H9 (cell line): Measurements from ENCODE around the gene RDH12. TPM values are rescaled to one million over a fixed set of nuclear protein-coding genes. Genes with fewer than 3 reads are reported as not detected.

Source experiments
- DNase-seq: peaks from one replicate; pipeline ENCODE4 v3.0.0-alpha.2; 2017
- H2AFZ ChIP-seq: one replicate; pipeline ENCODE4 v1.6.1; 2013; ENCODE audit warnings: mild to moderate bottlenecking, low read length, control low read depth, moderate library complexity
- H2AK5ac ChIP-seq: 2 replicates; pipeline ENCODE4 v1.6.1; 2013; ENCODE audit warnings: low read length, control low read depth, mixed read lengths; ENCODE audit not compliant: insufficient read length
- H2BK120ac ChIP-seq: one replicate; pipeline ENCODE4 v1.6.1; 2013; ENCODE audit warnings: low read depth, mild to moderate bottlenecking, low read length, control low read depth, inconsistent platforms; ENCODE audit not compliant: poor library complexity, severe bottlenecking
- H2BK12ac ChIP-seq: 2 replicates; pipeline ENCODE4 v1.6.1; 2013; ENCODE audit warnings: low read length, control low read depth, mixed read lengths, low read depth; ENCODE audit not compliant: insufficient read length
- H2BK15ac ChIP-seq: 2 replicates; pipeline ENCODE4 v1.6.1; 2013; ENCODE audit warnings: low read depth, low read length, control low read depth
- H2BK20ac ChIP-seq: one replicate; pipeline ENCODE4 v1.6.1; 2013; ENCODE audit warnings: low read depth, mild to moderate bottlenecking, low read length, control low read depth, inconsistent platforms; ENCODE audit not compliant: poor library complexity, severe bottlenecking
- H2BK5ac ChIP-seq: 2 replicates; pipeline ENCODE4 v1.6.1; 2013; ENCODE audit warnings: low read length, control low read depth, mixed read lengths; ENCODE audit not compliant: insufficient read length
- H3K14ac ChIP-seq: 2 replicates; pipeline ENCODE4 v1.6.1; 2013; ENCODE audit warnings: low read length, control low read depth; ENCODE audit not compliant: insufficient read depth
- H3K18ac ChIP-seq: 2 replicates; pipeline ENCODE4 v1.6.1; 2013; ENCODE audit warnings: low read depth, mild to moderate bottlenecking, mixed read lengths, low read length, control low read depth; ENCODE audit not compliant: insufficient read length
- H3K23ac ChIP-seq: 2 replicates; pipeline ENCODE4 v1.6.1; 2013; ENCODE audit warnings: low read length, control low read depth, mixed read lengths, low read depth; ENCODE audit not compliant: insufficient read length
- H3K23me2 ChIP-seq: 2 replicates; pipeline ENCODE4 v1.6.1; 2013; ENCODE audit warnings: low read depth, mild to moderate bottlenecking, mixed read lengths, low read length, control low read depth; ENCODE audit not compliant: insufficient read length, poor library complexity, severe bottlenecking
- H3K27ac ChIP-seq: 2 replicates; pipeline ENCODE4 v1.5.1; 2013; ENCODE audit warnings: low read length, control low read depth, mixed read lengths, low read depth; ENCODE audit not compliant: insufficient read length
- H3K27me3 ChIP-seq: 2 replicates; pipeline ENCODE4 v1.6.1; 2013; ENCODE audit warnings: low read length, control low read depth, inconsistent platforms; ENCODE audit not compliant: insufficient read depth
- H3K4ac ChIP-seq: 2 replicates; pipeline ENCODE4 v1.6.1; 2013; ENCODE audit warnings: low read depth, mild to moderate bottlenecking, control low read depth, inconsistent platforms, low read length, moderate library complexity
- H3K4me1 ChIP-seq: 2 replicates; pipeline ENCODE4 v1.6.1; 2013; ENCODE audit warnings: low read length, control low read depth, inconsistent platforms; ENCODE audit not compliant: insufficient read depth
- H3K4me2 ChIP-seq: 2 replicates; pipeline ENCODE4 v1.6.1; 2013; ENCODE audit warnings: low read length, control low read depth, mixed read lengths; ENCODE audit not compliant: insufficient read length, insufficient read depth
- H3K56ac ChIP-seq: 2 replicates; pipeline ENCODE4 v1.6.1; 2013; ENCODE audit warnings: low read depth, mild to moderate bottlenecking, mixed read lengths, low read length, control low read depth; ENCODE audit not compliant: insufficient read length
- H3K79me1 ChIP-seq: 2 replicates; pipeline ENCODE4 v1.6.1; 2013; ENCODE audit warnings: low read depth, mild to moderate bottlenecking, moderate library complexity, low read length, control low read depth, inconsistent platforms; ENCODE audit not compliant: insufficient read depth, poor library complexity, severe bottlenecking
- H3K79me2 ChIP-seq: 2 replicates; pipeline ENCODE4 v1.6.1; 2013; ENCODE audit warnings: low read length, control low read depth, inconsistent platforms; ENCODE audit not compliant: insufficient read depth
- H3K9ac ChIP-seq: 2 replicates; pipeline ENCODE4 v1.6.1; 2013; ENCODE audit warnings: low read length, control low read depth, mixed read lengths; ENCODE audit not compliant: insufficient read length; ENCODE audit errors: extremely low read depth
- H3K9me3 ChIP-seq: one replicate; pipeline ENCODE4 v1.6.1; 2013; ENCODE audit warnings: low read depth, low read length, inconsistent platforms; ENCODE audit not compliant: control insufficient read depth
- H3T11ph ChIP-seq: one replicate; pipeline ENCODE4 v1.6.1; 2013; ENCODE audit warnings: mild to moderate bottlenecking, low read length, control low read depth, inconsistent platforms
- H4K20me1 ChIP-seq: one replicate; pipeline ENCODE4 v1.6.1; 2013; ENCODE audit not compliant: control insufficient read depth, insufficient read length, insufficient read depth
- H4K5ac ChIP-seq: 2 replicates; pipeline ENCODE4 v1.6.1; 2013; ENCODE audit warnings: low read depth, mild to moderate bottlenecking, mixed read lengths, low read length, control low read depth; ENCODE audit not compliant: insufficient read length
- H4K8ac ChIP-seq: replicated peaks from 2 replicates; pipeline ENCODE4 v1.6.1; 2013; ENCODE audit warnings: low read length, control low read depth, mixed read lengths, low read depth; ENCODE audit not compliant: insufficient read length
- H4K91ac ChIP-seq: 2 replicates; pipeline ENCODE4 v1.6.1; 2013; ENCODE audit warnings: low read depth, mild to moderate bottlenecking, moderate library complexity, mixed read lengths, low read length, control low read depth; ENCODE audit not compliant: insufficient read length
- H3K27ac Mint-ChIP-seq, 3 experiments: 2 replicates in 2 of 3; 3 replicates in 1 of 3; pipeline ENCODE4 v1.8.0; 2020 to 2021; ENCODE audit warnings: mixed read lengths in 3 of 3, mild to moderate bottlenecking in 1 of 3, moderate library complexity in 1 of 3
- H3K27me3 Mint-ChIP-seq: 2 replicates; pipeline ENCODE4 v1.8.0; 2021; ENCODE audit warnings: low read depth, mild to moderate bottlenecking, moderate library complexity, mixed read lengths
- H3K36me3 Mint-ChIP-seq, 3 experiments: 2 replicates in 2 of 3; 3 replicates in 1 of 3; pipeline ENCODE4 v1.8.0; 2020 to 2021; ENCODE audit warnings: low read depth in 3 of 3, mixed read lengths in 3 of 3; ENCODE audit not compliant: insufficient read depth in 1 of 3
- H3K4me1 Mint-ChIP-seq, 2 experiments: 2 replicates each; pipeline ENCODE4 v1.8.0; 2020; ENCODE audit warnings: mixed read lengths in 2 of 2
- H3K4me3 Mint-ChIP-seq, 2 experiments: 2 replicates in 1 of 2; 3 replicates in 1 of 2; pipeline ENCODE4 v1.8.0; 2020 to 2021; ENCODE audit warnings: mild to moderate bottlenecking in 2 of 2, mixed read lengths in 2 of 2, moderate library complexity in 1 of 2
- H3K9me3 Mint-ChIP-seq, 2 experiments: 2 replicates in 1 of 2; 3 replicates in 1 of 2; pipeline ENCODE4 v1.8.0; 2020; ENCODE audit warnings: mild to moderate bottlenecking in 2 of 2, mixed read lengths in 2 of 2, moderate library complexity in 1 of 2
- CTCF ChIP-seq: fragments of 200-600 bp; sonication (generic); conservative IDR thresholded peaks from 3 replicates; pipeline ENCODE4 v1.8.0; 2021; ENCODE audit warnings: antibody characterized with exemption, mild to moderate bottlenecking
- WGBS: extraction: QIAGEN DNeasy Blood & Tissue Kit; methylation state at CpG from one replicate; pipeline ENCODE4 v1.1.7; 2013; ENCODE audit warnings: missing lambda C conversion rate, low lambda C conversion rate, mixed read lengths; ENCODE audit not compliant: insufficient read length; ENCODE audit errors: extremely low coverage; 5-methylcytosine and 5-hydroxymethylcytosine counted together
- total RNA-seq: library from RNA; stranded (reverse); gene quantifications from 2 replicates; pipeline ENCODE4 v1.2.1, GENCODE V29; 2021

RDH12 gene
- total RNA-seq, 1 experiment from 2014 or later = 0.74 TPM

- Histone ChIP-seq H2BK12ac (no peak overlapping the region), H2BK5ac (no peak overlapping the region), H4K5ac (no peak overlapping the region), H3K14ac (no peak overlapping the region), H3K27me3 (no peaks in the 10 kb centered on the region), H3K56ac (no peak overlapping the region), H2BK20ac (no peak overlapping the region), H2AK5ac (no peak overlapping the region), H3K4ac (no peak overlapping the region), H3K23ac (no peak overlapping the region), H3K27ac (no peak overlapping the region), H4K91ac (no peak overlapping the region), H2AFZ (no peak overlapping the region), H3K9me3 (no peaks in the 10 kb centered on the region), H3K23me2 (no peaks in the 10 kb centered on the region), H3K18ac (no peak overlapping the region), H3K4me2 (no peak overlapping the region), H3K79me2 (no peaks in the 10 kb centered on the region), H3K79me1 (no peaks in the 10 kb centered on the region), H2BK120ac (no peak overlapping the region), H4K8ac (no peak overlapping the region), H2BK15ac (no peak overlapping the region), H3K4me1 (no peaks in the 10 kb centered on the region), H3K9ac (no peak overlapping the region), H4K20me1 (no peaks in the 10 kb centered on the region), H3T11ph (no peak overlapping the region)
- Mint-ChIP-seq H3K27ac (no peak overlapping the region), H3K4me3 (no peak overlapping the region), H3K27me3 (no peaks in the 10 kb centered on the region), H3K36me3 (peaks cover 20 to 82% (median 81%) of the 10 kb centered on the region in 3 experiments; a peak in 6 of 7 replicates), H3K9me3 (no peaks in the 10 kb centered on the region), H3K4me1 (no peaks in the 10 kb centered on the region)
- DNase-seq = no peak
- WGBS = no CpG with 5 or more reads among the region's 3 CpGs
- no peak for TF ChIP-seq CTCF
These were observed 80.4 kb downstream of the RDH12 start for GRCh38 chr14:67782090-67782489.

Other genes with a start within 250 kb of the RDH12 start
- gene TMEM229B, start 213.2 kb upstream of the RDH12 start, total RNA-seq = 0.22 and 0.24 TPM in 2 replicates
- 26.9 and 35.3 TPM in 2 replicates for gene PLEKHH1, start 168.6 kb upstream of the RDH12 start, total RNA-seq
- 9.3 and 9.4 TPM in 2 replicates for gene PIGH, start 101.6 kb upstream of the RDH12 start, total RNA-seq
- 35.2 and 35.5 TPM in 2 replicates for gene ARG2, start 82.0 kb upstream of the RDH12 start, total RNA-seq
- gene VTI1B, start 27.3 kb upstream of the RDH12 start, total RNA-seq = 118 and 121 TPM in 2 replicates
- 83.2 and 83.4 TPM in 2 replicates for gene RDH11, start 6.1 kb upstream of the RDH12 start, total RNA-seq
- gene ZFYVE26, start 114.7 kb downstream of the RDH12 start, total RNA-seq = 17.4 and 19.9 TPM in 2 replicates
- gene RAD51B, start 117.9 kb downstream of the RDH12 start, total RNA-seq = 16.7 and 17.0 TPM in 2 replicates